ENCODE measurements around the gene CNTN4.
A peak's percentile ranks its signal among the peaks of the same experiment; 100 is the strongest.
"Not testable (repeated sequence)": the region's sequence is repeated elsewhere in the genome, so short reads cannot be mapped to it uniquely, and the experiment has no call there.

CNTN4 gene

DNA sequence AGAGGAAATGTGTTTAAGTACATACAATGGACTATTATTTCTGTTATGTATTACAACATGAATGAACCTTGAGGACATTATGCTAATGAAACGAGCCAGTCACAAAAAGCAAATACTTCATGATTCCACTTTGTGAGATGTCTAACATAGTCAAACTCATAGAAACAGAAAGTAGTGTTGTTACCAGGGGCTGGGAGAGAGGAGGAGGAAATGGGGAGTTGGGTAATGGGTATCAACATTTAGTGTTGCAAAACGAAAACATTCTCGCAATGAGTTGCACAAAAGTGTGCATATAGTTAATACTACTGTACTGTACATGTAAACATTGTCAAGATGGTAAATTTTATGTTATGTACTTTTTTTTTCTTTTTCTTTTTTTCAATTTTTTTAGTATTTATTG, 817.2 kb downstream of the CNTN4 start:
- no peak overlapping the region for H3K4me3 ChIP-seq (ENCODE audit: low read depth, low read length)
- TF ChIP-seq, protein P1, sequence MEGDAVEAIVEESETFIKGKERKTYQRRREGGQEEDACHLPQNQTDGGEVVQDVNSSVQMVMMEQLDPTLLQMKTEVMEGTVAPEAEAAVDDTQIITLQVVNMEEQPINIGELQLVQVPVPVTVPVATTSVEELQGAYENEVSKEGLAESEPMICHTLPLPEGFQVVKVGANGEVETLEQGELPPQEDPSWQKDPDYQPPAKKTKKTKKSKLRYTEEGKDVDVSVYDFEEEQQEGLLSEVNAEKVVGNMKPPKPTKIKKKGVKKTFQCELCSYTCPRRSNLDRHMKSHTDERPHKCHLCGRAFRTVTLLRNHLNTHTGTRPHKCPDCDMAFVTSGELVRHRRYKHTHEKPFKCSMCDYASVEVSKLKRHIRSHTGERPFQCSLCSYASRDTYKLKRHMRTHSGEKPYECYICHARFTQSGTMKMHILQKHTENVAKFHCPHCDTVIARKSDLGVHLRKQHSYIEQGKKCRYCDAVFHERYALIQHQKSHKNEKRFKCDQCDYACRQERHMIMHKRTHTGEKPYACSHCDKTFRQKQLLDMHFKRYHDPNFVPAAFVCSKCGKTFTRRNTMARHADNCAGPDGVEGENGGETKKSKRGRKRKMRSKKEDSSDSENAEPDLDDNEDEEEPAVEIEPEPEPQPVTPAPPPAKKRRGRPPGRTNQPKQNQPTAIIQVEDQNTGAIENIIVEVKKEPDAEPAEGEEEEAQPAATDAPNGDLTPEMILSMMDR (IDR thresholded peaks at IDR 0.05; ENCODE audit: low read depth, low read length): no peak
- in situ Hi-C loops (cut with HindIII; ENCODE audit: low sequenced_read_pairs): no loop called here
- no peak for DNase-seq (ENCODE audit: low read depth, low spot score)

DNA sequence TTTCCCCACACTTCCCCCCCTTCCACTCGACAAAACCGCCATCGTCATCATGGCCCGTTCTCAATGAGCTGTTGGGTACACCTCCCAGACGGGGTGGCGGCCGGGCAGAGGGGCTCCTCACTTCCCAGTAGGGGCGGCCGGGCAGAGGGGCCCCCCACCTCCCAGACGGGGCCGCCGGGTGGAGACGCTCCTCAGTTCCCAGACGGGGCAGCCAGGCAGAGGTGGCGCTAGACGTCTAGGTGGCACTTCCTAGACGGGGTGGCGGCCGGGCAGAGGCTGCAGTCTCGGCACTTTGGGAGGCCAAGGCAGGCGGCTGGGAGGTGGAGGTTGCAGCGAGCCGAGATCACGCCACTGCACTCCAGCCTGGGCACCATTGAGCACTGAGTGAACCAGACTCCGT, 818.0 kb downstream of the CNTN4 start:
- DNase-seq (ENCODE audit: low read depth, low spot score); in situ Hi-C loops (cut with HindIII; ENCODE audit: low sequenced_read_pairs): not testable (repeated sequence)

DNA sequence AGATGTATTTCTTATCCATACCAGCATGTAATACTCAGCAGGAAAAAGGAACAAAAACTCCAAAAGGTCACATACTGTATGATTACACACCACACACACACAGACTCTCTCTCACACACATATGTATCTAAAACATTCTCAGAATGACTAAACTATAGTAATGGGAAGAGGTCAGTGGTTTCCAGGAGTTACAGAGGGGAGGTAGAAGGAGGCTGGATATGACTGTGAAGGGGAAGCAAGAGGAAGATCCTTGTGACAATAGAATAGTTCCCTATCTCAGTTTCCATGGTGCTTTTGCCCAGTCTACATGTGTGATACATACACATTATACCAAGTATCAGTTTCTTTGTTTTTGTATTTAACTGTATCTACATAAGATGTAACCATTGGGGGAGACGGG, 821.4 kb downstream of the CNTN4 start:
- in situ Hi-C loops (cut with HindIII; ENCODE audit: low sequenced_read_pairs): no loop called here
- TF ChIP-seq, protein P1 (IDR thresholded peaks at IDR 0.05; ENCODE audit: low read depth, low read length): no peak
- no peak for DNase-seq (ENCODE audit: low read depth, low spot score)
- no peak overlapping the region for H3K4me3 ChIP-seq (ENCODE audit: low read depth, low read length)

More for the DNA sequence above, 818.0 kb downstream of the CNTN4 start:
- H3K4me3 ChIP-seq (ENCODE audit: low read depth, low read length): not testable (repeated sequence)

DNA sequence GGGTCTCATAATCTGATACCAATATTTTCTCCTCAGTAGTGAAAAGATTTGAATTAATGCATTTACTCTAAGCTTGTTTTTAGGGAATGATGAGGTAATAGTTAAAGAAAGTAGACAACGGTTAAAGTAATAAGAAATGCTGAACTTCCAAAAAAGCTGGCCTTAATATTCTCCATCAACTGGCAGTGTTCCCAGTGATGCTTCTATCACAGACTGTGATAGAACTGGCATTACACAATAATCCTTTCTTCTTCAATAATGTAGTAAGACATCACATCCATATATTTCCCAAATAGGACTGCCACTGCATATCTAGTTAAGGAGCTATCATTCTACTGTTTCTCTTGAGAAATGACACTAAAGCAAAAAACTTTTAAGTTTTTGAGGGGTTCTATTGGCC, 822.8 kb downstream of the CNTN4 start:
- DNase-seq (ENCODE audit: low read depth, low spot score): no peak
- TF ChIP-seq, protein P1 (IDR thresholded peaks at IDR 0.05; ENCODE audit: low read depth, low read length): no peak
- H3K4me3 ChIP-seq (ENCODE audit: low read depth, low read length): no peak overlapping the region
- in situ Hi-C loops (cut with HindIII; ENCODE audit: low sequenced_read_pairs): no loop called here

DNA sequence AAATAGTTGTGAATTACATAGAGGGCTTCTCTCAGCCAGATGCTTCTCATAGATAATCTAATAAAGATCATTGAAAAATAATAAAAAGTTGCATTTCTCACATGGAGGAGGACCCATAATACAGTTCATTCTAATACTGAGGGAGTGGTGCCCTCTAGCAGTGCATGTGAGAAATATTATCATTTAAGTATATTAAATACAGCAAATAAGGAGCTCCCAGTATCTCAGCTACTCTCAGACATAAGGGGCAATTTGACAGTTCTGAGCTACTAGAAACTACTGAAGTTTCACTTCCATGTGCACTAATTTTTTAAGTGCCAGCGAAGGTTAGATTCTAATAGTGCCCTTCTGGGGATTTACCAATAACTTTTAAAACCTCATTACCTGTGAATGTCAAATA, 823.2 kb downstream of the CNTN4 start:
- no peak overlapping the region for H3K4me3 ChIP-seq (ENCODE audit: low read depth, low read length)
- TF ChIP-seq, protein P1 (IDR thresholded peaks at IDR 0.05; ENCODE audit: low read depth, low read length): peak; percentile 11
- in situ Hi-C loops (cut with HindIII; ENCODE audit: low sequenced_read_pairs): no loop called here
- DNase-seq (ENCODE audit: low read depth, low spot score): peak; percentile 5

DNA sequence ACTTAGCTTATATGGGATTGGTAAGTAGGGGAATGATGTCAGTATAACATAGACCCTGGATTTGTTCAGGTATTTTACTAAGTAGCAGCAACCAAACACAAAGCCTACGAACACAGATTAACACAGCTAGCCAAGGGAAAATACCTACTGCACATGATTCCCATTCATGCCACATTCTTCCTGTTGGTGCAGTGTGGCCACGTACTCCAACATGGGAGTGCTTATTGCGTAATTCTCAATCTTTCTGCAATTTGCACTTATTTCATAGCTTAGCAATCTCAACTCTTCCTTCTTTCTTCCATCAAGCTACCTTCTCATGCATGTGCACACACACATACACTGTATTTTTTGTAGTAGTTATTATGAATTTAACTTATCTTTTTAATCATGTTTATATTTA, 824.7 kb downstream of the CNTN4 start:
- no peak for DNase-seq (ENCODE audit: low read depth, low spot score)
- no peak overlapping the region for H3K4me3 ChIP-seq (ENCODE audit: low read depth, low read length)
- TF ChIP-seq, protein P1 (IDR thresholded peaks at IDR 0.05; ENCODE audit: low read depth, low read length): no peak
- in situ Hi-C loops (cut with HindIII; ENCODE audit: low sequenced_read_pairs): no loop called here

DNA sequence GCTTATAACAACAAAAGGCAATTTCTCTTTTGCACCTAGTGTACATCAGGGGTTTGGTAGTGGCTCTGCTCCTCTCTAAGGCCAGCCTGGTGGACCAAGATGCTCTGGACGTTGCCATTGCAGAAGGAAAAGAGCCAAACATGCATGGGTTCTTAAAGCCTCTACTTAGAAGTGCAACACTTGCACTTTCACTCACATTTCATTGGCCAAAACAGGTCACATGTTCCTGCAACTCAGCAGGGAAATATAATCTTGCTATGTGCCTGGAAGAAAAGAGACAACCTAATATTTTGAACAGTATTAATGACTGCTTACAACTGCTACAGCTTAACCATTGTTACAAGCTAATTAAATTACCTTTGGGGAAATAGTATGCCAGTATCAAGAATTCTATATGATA, 828.6 kb downstream of the CNTN4 start:
- no peak overlapping the region for H3K4me3 ChIP-seq (ENCODE audit: low read depth, low read length)
- in situ Hi-C loops (cut with HindIII; ENCODE audit: low sequenced_read_pairs): no loop called here
- TF ChIP-seq, protein P1 (IDR thresholded peaks at IDR 0.05; ENCODE audit: low read depth, low read length): no peak
- no peak for DNase-seq (ENCODE audit: low read depth, low spot score)

Data from astrocyte of the spinal cord (primary cell).